PC-9 (cell line): ENCODE results near the gene BICC1.

Source experiments
- CTCF ChIP-seq: fragments of 200-600 bp; sonication (generic); conservative IDR thresholded peaks from 2 replicates; pipeline ENCODE4 v1.6.1; 2017; ENCODE audit warnings: mixed run types, antibody characterized with exemption, mild to moderate bottlenecking, moderate library complexity
- EZH2 ChIP-seq: fragments of 200-600 bp; sonication (generic); IDR thresholded peaks from 2 replicates; pipeline ENCODE4 v1.8.0; 2017; ENCODE audit warnings: antibody characterized with exemption, low read depth

GRCh38 chr10:58773944-58774343 is 261.3 kb downstream of the BICC1 start:
- TF ChIP-seq CTCF (no peak), EZH2 (no peak)
